K562 (cell line): ENCODE data around the gene BRD3.
"Not testable (repeated sequence)": the region's sequence is repeated elsewhere in the genome, so short reads cannot be mapped to it uniquely, and the experiment has no call there.

Experiments used
- CTCF ChIP-seq, 3 experiments: IDR thresholded peaks in 2 of 3; conservative IDR thresholded peaks in 1 of 3; 2 replicates each; pipeline ENCODE4 v1.5.1; 2011 to 2012; ENCODE audit warnings: low read length in 3 of 3, mild to moderate bottlenecking in 3 of 3, control low read depth in 2 of 3, improper control_type of control experiment in 1 of 3, inconsistent platforms in 1 of 3, low read depth in 1 of 3, mixed read lengths in 1 of 3, moderate library complexity in 1 of 3; ENCODE audit not compliant: insufficient read depth in 2 of 3
- ELK1 ChIP-seq: sonication (generic); formaldehyde crosslinking; IDR thresholded peaks from 2 replicates; pipeline ENCODE4 v1.8.1; 2022; ENCODE audit warnings: missing genetic modification reagents
- EP300 ChIP-seq: IDR thresholded peaks from 2 replicates; pipeline ENCODE4 v1.6.1; 2012; ENCODE audit warnings: low read length, improper control_type of control experiment
- FOXK2 ChIP-seq, 2 experiments: fragments of 450-650 bp; IDR thresholded peaks in 1 of 2; conservative IDR thresholded peaks in 1 of 2; 2 replicates each; pipeline ENCODE4 v1.6.1; 2016; ENCODE audit warnings: low read depth in 2 of 2, mild to moderate bottlenecking in 1 of 2
- JUNB ChIP-seq: fragments of 450-650 bp; formaldehyde crosslinking; conservative IDR thresholded peaks from 2 replicates; pipeline ENCODE4 v1.4.0; 2020; ENCODE audit warnings: mild to moderate bottlenecking
- NFRKB ChIP-seq: fragments of 450-650 bp; IDR thresholded peaks from 2 replicates; pipeline ENCODE4 v1.6.1; 2016; ENCODE audit warnings: low read depth
- RNF2 ChIP-seq: sonication (generic); IDR thresholded peaks from 2 replicates; pipeline ENCODE4 v1.6.1; 2016
- SMARCA5 ChIP-seq: fragments of 450-650 bp; IDR thresholded peaks from 2 replicates; pipeline ENCODE4 v1.6.1; 2016
- SNRNP70 ChIP-seq: fragments of 200-400 bp; formaldehyde crosslinking; optimal IDR thresholded peaks from 2 replicates; pipeline ENCODE3; 2017; ENCODE audit warnings: low read depth, low read length
- THRB ChIP-seq: fragments of 450-650 bp; formaldehyde crosslinking; conservative IDR thresholded peaks from 2 replicates; pipeline ENCODE4 v1.4.0; 2022; ENCODE audit warnings: mild to moderate bottlenecking, missing genetic modification characterization
- TRIM24 ChIP-seq, 2 experiments: fragments of 450-650 bp; IDR thresholded peaks; 2 replicates each; pipeline ENCODE4 v1.6.1; 2016

GRCh38 chr9:133988771-133989170 lies 79.1 kb downstream of the BRD3 start:
- TF ChIP-seq SNRNP70; THRB (CRISPR knock-in tag); ELK1 (CRISPR knock-in tag); JUNB (CRISPR knock-in tag); TRIM24 (IDR thresholded peaks at IDR 0.05); NFRKB; RNF2; CTCF (IDR thresholded peaks at IDR 0.05 in 2 of 3, conservative IDR thresholded peaks at IDR 0.05 in 1 of 3; ENCODE audit: insufficient read depth in 2 of 3, low read depth in 1 of 3, low read length in 3 of 3); SMARCA5; EP300; FOXK2 (conservative IDR thresholded peaks at IDR 0.05 in 1 of 2, IDR thresholded peaks at IDR 0.05 in 1 of 2; ENCODE audit: low read depth in 2 of 2): not testable (repeated sequence)
